GM19372 (cell line): ENCODE data around the gene FRMPD2.

Source experiments
- ATAC-seq: cut with Tn5 transposase; IDR thresholded peaks from one replicate; pipeline ENCODE4 v1.9.1; 2021; ENCODE audit warnings: mild to moderate bottlenecking, low read depth, moderate library complexity; ENCODE audit not compliant: unreplicated experiment

Gene FRMPD2, protein sequence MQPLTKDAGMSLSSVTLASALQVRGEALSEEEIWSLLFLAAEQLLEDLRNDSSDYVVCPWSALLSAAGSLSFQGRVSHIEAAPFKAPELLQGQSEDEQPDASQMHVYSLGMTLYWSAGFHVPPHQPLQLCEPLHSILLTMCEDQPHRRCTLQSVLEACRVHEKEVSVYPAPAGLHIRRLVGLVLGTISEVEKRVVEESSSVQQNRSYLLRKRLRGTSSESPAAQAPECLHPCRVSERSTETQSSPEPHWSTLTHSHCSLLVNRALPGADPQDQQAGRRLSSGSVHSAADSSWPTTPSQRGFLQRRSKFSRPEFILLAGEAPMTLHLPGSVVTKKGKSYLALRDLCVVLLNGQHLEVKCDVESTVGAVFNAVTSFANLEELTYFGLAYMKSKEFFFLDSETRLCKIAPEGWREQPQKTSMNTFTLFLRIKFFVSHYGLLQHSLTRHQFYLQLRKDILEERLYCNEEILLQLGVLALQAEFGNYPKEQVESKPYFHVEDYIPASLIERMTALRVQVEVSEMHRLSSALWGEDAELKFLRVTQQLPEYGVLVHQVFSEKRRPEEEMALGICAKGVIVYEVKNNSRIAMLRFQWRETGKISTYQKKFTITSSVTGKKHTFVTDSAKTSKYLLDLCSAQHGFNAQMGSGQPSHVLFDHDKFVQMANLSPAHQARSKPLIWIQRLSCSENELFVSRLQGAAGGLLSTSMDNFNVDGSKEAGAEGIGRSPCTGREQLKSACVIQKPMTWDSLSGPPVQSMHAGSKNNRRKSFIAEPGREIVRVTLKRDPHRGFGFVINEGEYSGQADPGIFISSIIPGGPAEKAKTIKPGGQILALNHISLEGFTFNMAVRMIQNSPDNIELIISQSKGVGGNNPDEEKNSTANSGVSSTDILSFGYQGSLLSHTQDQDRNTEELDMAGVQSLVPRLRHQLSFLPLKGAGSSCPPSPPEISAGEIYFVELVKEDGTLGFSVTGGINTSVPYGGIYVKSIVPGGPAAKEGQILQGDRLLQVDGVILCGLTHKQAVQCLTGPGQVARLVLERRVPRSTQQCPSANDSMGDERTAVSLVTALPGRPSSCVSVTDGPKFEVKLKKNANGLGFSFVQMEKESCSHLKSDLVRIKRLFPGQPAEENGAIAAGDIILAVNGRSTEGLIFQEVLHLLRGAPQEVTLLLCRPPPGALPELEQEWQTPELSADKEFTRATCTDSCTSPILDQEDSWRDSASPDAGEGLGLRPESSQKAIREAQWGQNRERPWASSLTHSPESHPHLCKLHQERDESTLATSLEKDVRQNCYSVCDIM (N-terminal part only)

GRCh38 chr10:48274636-48275035 is at the start of gene FRMPD2:
Gene FRMPD2 (minus strand): TSS chr10:48274696. CDS start chr10:48274567, 129 bp downstream.
- ATAC-seq: no peak

DNA sequence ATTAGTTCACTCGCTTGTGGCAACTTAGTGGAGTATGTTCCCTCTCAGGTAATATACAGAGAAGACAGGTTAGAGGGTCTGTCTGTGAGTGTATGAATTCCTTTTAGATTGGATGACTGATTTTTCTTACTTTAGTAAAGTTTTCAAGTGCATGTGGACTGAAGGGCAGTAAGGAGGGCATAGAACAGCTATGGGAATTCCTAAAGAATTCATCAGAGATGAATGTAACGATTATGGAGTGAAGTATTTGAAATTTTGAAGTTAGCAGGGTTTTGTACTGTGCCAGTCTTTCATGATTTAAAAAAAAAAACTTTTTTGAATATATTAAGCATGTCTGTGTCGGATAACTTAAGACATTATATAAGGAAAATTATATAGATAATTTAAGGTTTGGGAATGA is 47.5 kb upstream of the FRMPD2 start:
- ATAC-seq: no peak

DNA sequence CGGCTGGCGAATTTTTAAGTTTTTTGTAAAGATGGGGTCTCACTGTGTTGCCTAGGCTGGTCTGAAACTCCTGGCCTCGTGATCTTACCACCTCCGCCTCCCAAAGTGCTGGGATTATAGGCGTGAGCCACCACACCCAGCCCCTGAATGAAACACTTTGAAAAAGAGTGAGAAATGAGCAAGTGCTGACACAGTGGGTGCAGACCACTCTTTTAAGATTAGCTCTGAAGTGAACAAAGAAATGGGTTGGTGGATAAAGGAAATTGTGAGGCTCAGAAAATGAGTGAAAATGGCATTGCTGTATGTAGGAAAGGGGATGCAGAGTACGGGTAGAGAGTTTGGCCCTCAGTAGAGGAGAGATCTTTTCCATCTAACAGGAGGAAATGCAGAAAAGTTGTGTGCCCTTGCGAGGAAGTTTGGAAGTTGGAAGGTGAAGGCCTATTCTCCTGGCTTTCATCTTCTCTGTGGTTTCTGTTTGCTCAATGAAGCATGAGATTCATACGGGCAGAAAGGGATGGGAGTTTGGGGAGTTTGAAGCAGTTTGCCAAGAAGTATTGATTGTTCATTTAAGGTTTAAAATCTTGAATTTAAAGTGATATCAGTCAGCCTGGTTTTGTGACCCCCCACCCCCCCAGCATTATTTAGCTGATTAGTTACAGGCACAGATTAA is 43.0 kb upstream of the FRMPD2 start:
- no peak for ATAC-seq

DNA sequence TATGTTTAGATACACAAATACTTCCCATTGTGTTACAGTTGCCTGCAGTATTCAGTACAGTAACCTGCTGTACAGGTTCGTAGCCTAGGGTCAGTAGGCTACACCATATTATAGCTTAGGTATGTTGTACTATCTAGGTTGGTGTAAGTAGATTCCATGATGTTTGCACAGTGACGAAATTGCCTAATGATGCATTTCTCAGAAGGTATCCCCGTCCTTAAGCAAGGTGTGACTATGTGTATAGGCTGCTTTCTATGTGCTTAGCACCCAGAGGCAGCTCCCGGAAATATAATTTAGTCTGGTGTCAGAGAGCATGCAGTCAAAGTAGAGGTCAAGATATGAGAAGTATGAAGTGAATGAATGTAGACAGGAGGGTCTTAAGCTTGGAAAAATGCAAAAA is 41.7 kb upstream of the FRMPD2 start:
- ATAC-seq: no peak

DNA sequence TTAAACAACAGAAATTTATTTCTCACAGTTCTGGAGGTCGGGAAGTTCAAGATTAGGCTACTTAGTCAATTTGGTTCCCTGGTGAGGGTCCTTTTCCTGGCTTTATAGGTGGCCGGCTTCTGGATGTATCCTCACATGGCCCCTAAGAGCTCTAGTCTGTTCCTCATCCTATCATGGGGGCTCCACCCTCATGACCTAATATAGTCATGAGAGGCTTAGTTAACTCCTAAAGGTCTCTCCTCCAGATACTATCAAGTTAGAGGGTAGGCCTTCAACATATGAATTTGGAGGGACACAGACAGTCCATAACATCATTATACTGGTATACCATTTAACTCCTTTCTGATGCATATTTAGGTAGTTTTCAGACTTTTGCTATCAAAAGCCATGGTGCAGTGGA is 39.6 kb upstream of the FRMPD2 start:
- ATAC-seq: no peak

GRCh38 chr10:48309711-48310226 is 35.3 kb upstream of the FRMPD2 start:
- no peak for ATAC-seq

DNA sequence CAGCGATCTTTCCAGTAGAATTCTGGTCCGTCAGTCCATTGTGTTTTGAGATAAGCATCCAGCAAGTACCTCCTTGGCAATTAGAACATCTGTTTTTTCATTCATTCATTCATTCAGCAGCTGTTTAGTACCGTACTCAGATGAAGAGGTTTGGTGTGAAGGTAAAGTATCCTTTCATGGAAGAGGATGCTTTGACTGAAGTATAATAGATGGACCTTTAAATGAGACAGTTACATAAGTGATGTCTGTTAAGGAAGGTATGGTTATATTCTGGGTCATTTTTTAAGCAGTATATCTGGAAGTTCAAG is 33.2 kb upstream of the FRMPD2 start:
- no peak for ATAC-seq

GRCh38 chr10:48306870-48307710 is 32.6 kb upstream of the FRMPD2 start:
- peak; percentile 36 for ATAC-seq

GRCh38 chr10:48306265-48306869 is 31.9 kb upstream of the FRMPD2 start, which contains the start of gene MAPK8:
Gene MAPK8 (plus strand): TSS chr10:48306677. CDS start chr10:48401661, 94,984 bp downstream.
- peak; percentile 84 for ATAC-seq

DNA sequence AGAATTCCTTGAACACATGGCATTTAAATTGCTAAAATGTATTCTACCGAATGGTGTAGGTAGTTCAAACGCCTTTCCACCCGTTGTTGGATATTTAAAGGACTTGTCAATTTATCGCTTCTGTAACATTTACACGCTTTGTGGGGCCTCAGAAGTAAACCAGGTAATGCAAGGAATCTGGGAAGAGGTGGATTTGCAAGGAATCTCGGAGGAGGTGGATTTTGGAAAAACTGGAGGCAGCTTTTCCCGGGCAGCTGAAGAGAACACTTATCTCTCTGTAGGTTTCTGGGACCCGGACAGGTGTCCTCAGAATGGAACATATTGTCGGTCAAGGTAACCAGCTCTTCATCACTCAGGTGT is 31.4 kb upstream of the FRMPD2 start:
- ATAC-seq: no peak

DNA sequence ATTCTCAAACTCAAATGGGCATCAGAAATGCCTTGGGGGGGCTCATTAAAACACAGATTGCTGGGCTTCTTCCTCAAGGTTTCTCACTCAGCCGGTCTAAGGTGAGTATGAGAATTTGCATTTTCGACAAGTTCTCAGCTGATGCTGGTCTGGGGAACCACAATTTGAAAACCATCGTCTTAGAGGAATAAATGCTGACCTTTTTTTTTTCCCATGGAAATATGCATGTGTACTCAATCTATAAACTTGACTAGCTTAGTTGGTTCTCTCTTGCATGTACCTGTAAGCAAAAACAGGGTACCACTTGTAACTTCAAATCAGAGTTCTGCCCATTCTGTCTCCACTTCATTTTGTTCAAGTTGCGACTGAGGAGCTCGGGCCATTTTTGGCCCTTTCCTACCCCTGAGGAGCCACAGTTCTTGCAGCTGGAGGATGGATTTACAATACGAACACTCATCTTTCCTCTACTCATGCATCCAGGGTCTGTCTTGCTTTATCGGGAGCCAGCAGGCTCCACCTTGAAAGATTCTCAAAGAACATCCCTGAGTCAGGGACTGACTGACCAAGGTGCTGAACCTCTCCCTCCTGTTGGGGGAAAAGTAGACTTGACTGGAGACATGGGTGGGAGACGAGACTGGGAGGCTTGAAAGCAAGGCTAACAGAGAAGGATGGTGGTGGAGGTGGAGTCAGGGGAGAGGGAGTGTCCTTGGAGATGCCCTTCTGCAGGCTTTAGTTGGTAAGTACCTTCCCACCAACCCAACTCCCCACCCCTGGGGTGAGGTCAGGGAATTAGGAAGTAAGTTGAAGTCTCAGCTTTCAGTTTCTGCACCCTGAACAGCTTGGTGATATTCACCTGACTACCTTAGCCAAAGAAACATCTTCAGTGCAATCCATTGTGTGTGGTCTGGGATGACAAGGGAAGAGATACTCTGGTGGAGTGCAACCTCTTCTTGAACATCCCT is 28.3 kb upstream of the FRMPD2 start:
- no peak for ATAC-seq

DNA sequence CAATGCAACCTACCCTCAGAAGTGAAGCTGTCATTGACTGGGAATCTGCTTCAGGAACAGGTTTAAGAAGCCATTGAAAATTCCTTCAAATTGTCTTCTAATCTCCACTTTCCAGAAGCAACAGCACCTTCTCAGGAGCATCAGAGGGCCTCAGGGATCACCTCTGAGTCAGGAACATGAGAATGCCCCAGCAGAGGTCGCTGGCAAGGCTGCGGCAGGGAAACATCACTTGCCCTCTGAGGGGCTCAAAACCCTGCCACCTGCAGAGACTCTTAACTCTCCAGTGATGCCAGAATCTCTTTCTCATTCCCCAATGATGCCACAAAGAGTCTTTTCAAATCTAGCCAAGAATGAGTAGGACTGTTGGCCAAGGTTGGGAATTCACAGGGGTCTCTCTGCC is 26.1 kb upstream of the FRMPD2 start:
- no peak for ATAC-seq

- ATAC-seq: no peak
These were observed 25.2 kb upstream of the FRMPD2 start for GRCh38 chr10:48299692-48300091.

GRCh38 chr10:48299066-48299465 is 24.6 kb upstream of the FRMPD2 start:
- no peak for ATAC-seq

- ATAC-seq: no peak
These were observed 22.1 kb upstream of the FRMPD2 start for GRCh38 chr10:48296576-48297098.

GRCh38 chr10:48294431-48294830 is 19.9 kb upstream of the FRMPD2 start:
- ATAC-seq: no peak

- no peak for ATAC-seq
These were observed 18.1 kb upstream of the FRMPD2 start for GRCh38 chr10:48292616-48293015.
